Measurements from ENCODE around the gene ELAVL3.
"Not testable (repeated sequence)": the region's sequence is repeated elsewhere in the genome, so short reads cannot be mapped to it uniquely, and the experiment has no call there.

DNA sequence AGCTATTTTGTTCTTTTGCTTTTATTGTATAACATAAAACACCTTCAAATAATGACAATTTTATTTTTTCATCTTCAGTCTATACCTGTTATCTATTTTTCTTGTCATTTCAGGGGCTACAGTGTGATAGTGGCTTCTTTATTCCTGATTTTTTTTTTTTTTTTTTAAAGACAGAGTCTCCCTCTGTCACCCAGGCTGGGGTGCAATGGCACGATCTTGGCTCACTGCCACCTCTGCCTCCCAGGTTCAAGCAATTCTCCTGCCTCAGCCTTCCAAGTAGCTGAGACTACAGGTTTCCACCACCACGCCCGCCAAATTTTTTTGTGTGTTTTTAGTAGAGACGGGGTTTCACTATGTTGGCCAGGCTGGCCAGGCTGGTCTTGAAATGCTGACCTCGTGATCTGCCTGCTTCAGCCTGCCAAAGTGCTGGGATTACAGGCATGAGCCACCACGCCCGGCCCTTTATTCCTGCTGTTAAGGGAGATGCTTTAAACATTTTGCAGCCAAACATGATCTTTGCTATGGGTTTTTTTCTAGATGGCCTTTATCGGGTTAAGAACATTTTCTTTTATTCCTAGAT, 12.5 kb downstream of the ELAVL3 start:
- not testable (repeated sequence) for TF ChIP-seq ZNF70 (CRISPR knock-in tag; IDR thresholded peaks at IDR 0.05); ISL1 (CRISPR knock-in tag; IDR thresholded peaks at IDR 0.05); ZC3H10 (CRISPR knock-in tag; IDR thresholded peaks at IDR 0.05); ARNTL (CRISPR knock-in tag; IDR thresholded peaks at IDR 0.05; ENCODE audit: borderline replicate concordance, low read depth); ESRRG (CRISPR knock-in tag; IDR thresholded peaks at IDR 0.05); ZNF565 (CRISPR knock-in tag; conservative IDR thresholded peaks at IDR 0.05; ENCODE audit: low read depth); ZFP30 (CRISPR knock-in tag; IDR thresholded peaks at IDR 0.05); ZFP3 (CRISPR knock-in tag; IDR thresholded peaks at IDR 0.05); POU6F1 (CRISPR knock-in tag; IDR thresholded peaks at IDR 0.05; ENCODE audit: borderline replicate concordance, low read depth); RARB (CRISPR knock-in tag; IDR thresholded peaks at IDR 0.05); GLIS3 (CRISPR knock-in tag; IDR thresholded peaks at IDR 0.05)
- TF ChIP-seq, protein P1, sequence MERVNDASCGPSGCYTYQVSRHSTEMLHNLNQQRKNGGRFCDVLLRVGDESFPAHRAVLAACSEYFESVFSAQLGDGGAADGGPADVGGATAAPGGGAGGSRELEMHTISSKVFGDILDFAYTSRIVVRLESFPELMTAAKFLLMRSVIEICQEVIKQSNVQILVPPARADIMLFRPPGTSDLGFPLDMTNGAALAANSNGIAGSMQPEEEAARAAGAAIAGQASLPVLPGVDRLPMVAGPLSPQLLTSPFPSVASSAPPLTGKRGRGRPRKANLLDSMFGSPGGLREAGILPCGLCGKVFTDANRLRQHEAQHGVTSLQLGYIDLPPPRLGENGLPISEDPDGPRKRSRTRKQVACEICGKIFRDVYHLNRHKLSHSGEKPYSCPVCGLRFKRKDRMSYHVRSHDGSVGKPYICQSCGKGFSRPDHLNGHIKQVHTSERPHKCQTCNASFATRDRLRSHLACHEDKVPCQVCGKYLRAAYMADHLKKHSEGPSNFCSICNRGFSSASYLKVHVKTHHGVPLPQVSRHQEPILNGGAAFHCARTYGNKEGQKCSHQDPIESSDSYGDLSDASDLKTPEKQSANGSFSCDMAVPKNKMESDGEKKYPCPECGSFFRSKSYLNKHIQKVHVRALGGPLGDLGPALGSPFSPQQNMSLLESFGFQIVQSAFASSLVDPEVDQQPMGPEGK (CRISPR knock-in tag; IDR thresholded peaks at IDR 0.05; ENCODE audit: borderline replicate concordance), result not testable (repeated sequence)
